Measurements from ENCODE around the gene MYO18A.

Gene MYO18A

DNA sequence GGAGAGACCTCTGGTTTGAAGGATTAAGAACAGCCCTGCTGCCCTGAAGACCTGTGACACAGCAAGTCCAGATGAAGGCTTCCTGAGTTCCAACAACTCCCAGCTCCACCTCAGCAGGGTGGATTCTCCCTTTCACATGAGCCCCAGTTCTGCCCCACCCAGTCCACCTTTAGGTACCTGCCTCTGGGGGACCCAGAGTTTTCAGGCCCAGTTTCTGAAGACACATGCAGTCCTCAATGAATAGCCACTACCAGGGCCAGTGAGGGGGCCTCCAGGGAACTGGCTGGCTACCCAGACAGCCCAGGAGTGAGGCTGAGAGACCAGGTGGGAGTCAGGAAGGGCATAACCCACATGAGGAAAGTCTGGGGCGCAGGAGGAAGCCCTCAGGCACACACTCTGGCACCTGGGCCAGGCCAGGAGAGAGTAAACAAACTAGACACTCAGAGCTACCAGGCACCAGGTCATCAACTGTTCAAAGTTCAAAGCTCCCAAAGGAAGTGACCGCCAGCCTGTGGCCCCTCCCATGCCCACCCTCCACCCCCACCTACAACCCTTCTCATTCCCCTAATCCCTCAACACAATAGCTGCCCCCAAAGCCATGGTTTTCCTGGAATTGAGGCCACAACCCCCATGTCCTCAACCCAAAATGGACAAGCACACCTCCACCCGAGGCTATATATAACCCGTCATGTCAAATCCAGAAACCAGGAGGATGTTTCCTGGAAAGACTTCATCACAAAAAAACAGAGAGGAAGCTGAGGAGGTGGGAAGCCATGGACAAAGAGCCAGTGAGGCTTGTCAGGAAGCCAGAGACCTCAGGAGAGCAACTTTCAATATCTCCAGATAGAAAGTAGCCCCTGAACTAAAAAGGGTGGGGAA, 2.1 kb downstream of the MYO18A start:
- DNase-seq: no peak
- no peak overlapping the region for H3K14ac ChIP-seq (ENCODE audit: low read length in 2 of 2)
- WGBS: 60% methylated on average over 2 of the region's 4 CpGs
- peak overlapping the region; percentile 64 for H4K91ac ChIP-seq (ENCODE audit: low read length)
- peak overlapping the region; percentile 75 for H3K4me2 ChIP-seq (ENCODE audit: low read length, poor library complexity, severe bottlenecking)
- no peaks in the 10 kb centered on the region for H3K27me3 ChIP-seq (ENCODE audit: control insufficient read depth in 1 of 2, insufficient read depth in 1 of 2, low read length in 2 of 2)
- H3K4ac ChIP-seq (ENCODE audit: low read depth in 1 of 2, low read length in 2 of 2): peak overlapping the region; percentile 40 to 83
- H2BK15ac ChIP-seq (ENCODE audit: low read depth, poor library complexity, severe bottlenecking): no peak overlapping the region
- peak overlapping the region; percentile 35 to 69 for H3K18ac ChIP-seq (ENCODE audit: low read depth in 1 of 2, low read length in 2 of 2)
- H3K23ac ChIP-seq (ENCODE audit: low read length in 2 of 2): no peak overlapping the region
- no peak overlapping the region for H3K27ac ChIP-seq (ENCODE audit: low read length, poor library complexity, severe bottlenecking)
- peak overlapping the region; percentile 76 to 86 for H2BK12ac ChIP-seq (ENCODE audit: low read length in 2 of 2)
- peak overlapping the region; percentile 33 for H2BK5ac ChIP-seq (ENCODE audit: low read depth, low read length, poor library complexity, severe bottlenecking)
- peaks cover 5% of the 10 kb centered on the region for H3K79me1 ChIP-seq (replicated peaks; ENCODE audit: low read length, poor library complexity, severe bottlenecking)
- no peak overlapping the region for H2AFZ ChIP-seq (ENCODE audit: low read depth, low read length)
- H2BK120ac ChIP-seq (ENCODE audit: low read depth, low read length): peak overlapping the region; percentile 11
- peak overlapping the region in 1 of 2 experiments; percentile 85 for H3K4me3 ChIP-seq (ENCODE audit: insufficient read depth in 1 of 2, low read depth in 1 of 2, low read length in 2 of 2)
- H3K9me3 ChIP-seq (ENCODE audit: control insufficient read depth, low read length): no peaks in the 10 kb centered on the region
- H3K4me1 ChIP-seq (ENCODE audit: control insufficient read depth, insufficient read depth, low read depth, low read length): peaks cover 34% of the 10 kb centered on the region
- peak overlapping the region; percentile 79 for H3K9ac ChIP-seq (ENCODE audit: low read length)
- H3K36me3 ChIP-seq (ENCODE audit: control insufficient read depth in 1 of 2, insufficient read depth in 2 of 2, low read depth in 1 of 2, low read length in 2 of 2): no peaks in the 10 kb centered on the region
- H4K8ac ChIP-seq (ENCODE audit: low read length): peak overlapping the region; percentile 12
- H2AK5ac ChIP-seq (ENCODE audit: low read length, severe bottlenecking): peak overlapping the region; percentile 88

DNA sequence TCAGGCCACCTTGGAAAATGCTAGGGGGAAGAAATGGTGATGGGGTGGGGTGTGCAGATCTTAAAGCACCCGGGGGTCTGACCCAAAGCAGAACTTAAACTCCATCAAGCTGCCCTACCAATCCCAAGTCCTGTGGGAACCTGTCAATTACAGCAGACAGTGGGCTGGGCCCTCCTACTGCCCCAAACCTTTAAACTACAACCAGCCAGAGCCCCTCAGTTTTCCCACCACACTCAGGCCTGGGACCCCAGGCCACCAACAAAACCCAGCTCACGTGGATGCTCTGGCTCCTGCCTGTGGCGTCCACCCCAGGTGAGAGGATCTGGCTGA, 2.7 kb downstream of the MYO18A start:
- no peak overlapping the region for H3K14ac ChIP-seq (ENCODE audit: low read length in 2 of 2)
- no peak overlapping the region for H2BK15ac ChIP-seq (ENCODE audit: low read depth, poor library complexity, severe bottlenecking)
- H3K9me3 ChIP-seq (ENCODE audit: control insufficient read depth, low read length): no peaks in the 10 kb centered on the region
- no peak for DNase-seq
- peak overlapping the region; percentile 7 for H4K8ac ChIP-seq (ENCODE audit: low read length)
- no peak overlapping the region for H3K4me3 ChIP-seq (ENCODE audit: insufficient read depth in 1 of 2, low read depth in 1 of 2, low read length in 2 of 2)
- no peak overlapping the region for H2AFZ ChIP-seq (ENCODE audit: low read depth, low read length)
- H3K4ac ChIP-seq (ENCODE audit: low read depth in 1 of 2, low read length in 2 of 2): peak overlapping the region in 1 of 2 experiments; percentile 64
- peak overlapping the region; percentile 85 for H3K9ac ChIP-seq (ENCODE audit: low read length)
- peak overlapping the region; percentile 42 for H2BK120ac ChIP-seq (ENCODE audit: low read depth, low read length)
- peaks cover 8% of the 10 kb centered on the region for H3K79me1 ChIP-seq (replicated peaks; ENCODE audit: low read length, poor library complexity, severe bottlenecking)
- no peaks in the 10 kb centered on the region for H3K27me3 ChIP-seq (ENCODE audit: control insufficient read depth in 1 of 2, insufficient read depth in 1 of 2, low read length in 2 of 2)
- no peaks in the 10 kb centered on the region for H3K36me3 ChIP-seq (ENCODE audit: control insufficient read depth in 1 of 2, insufficient read depth in 2 of 2, low read depth in 1 of 2, low read length in 2 of 2)
- H3K23ac ChIP-seq (ENCODE audit: low read length in 2 of 2): no peak overlapping the region
- peak overlapping the region; percentile 33 for H2BK5ac ChIP-seq (ENCODE audit: low read depth, low read length, poor library complexity, severe bottlenecking)
- peak overlapping the region; percentile 64 for H4K91ac ChIP-seq (ENCODE audit: low read length)
- H2BK12ac ChIP-seq (ENCODE audit: low read length in 2 of 2): peak overlapping the region in 1 of 2 experiments; percentile 86
- H3K27ac ChIP-seq (ENCODE audit: low read length, poor library complexity, severe bottlenecking): no peak overlapping the region
- H3K18ac ChIP-seq (ENCODE audit: low read depth in 1 of 2, low read length in 2 of 2): peak overlapping the region in 1 of 2 experiments; percentile 35
- peaks cover 34% of the 10 kb centered on the region for H3K4me1 ChIP-seq (ENCODE audit: control insufficient read depth, insufficient read depth, low read depth, low read length)
- 100% methylated on average over 2 of the region's 3 CpGs for WGBS
- no peak overlapping the region for H3K4me2 ChIP-seq (ENCODE audit: low read length, poor library complexity, severe bottlenecking)
- H2AK5ac ChIP-seq (ENCODE audit: low read length, severe bottlenecking): peak overlapping the region; percentile 88

DNA sequence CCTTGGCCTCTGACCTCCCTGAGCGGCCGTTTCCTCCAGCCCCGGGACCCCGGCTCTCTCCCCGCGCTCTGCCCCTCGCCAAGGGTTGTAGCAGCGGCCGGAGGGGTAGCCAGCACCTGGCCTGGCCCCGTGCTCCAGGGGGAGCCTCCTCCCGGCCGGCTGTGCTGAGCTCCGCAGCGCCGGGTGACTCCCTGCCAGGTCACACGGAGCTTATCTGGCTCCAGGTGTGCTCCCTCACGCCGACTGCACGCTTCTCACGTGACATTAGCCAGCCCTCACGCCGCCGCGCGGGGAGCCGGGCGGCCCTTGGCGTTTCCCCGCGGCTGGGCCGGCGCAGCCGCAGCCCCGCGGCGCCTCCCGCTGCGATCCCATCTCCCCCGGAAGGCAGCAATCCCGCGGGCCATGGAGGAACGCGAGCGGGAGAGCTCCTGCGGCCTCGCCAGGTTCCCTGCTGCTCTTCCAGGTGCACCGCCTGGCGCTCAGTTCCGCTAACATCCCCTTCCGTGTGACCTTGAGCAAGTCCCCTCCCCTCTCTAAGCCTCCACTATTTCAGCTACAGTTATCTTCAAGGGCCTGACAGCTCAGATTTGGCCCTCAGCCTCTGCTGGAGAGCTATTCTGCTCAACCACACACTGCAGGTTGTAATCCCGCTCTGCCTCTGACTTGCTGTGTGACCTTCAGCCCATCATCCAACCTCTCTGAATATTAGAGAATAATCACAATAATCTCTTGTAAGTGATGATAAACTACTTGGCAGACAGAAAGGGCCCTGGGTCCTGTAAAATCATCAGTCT, 3.4 kb downstream of the MYO18A start:
- peak overlapping the region; percentile 87 for H2AFZ ChIP-seq (ENCODE audit: low read depth, low read length)
- H4K8ac ChIP-seq (ENCODE audit: low read length): peak overlapping the region; percentile 90
- H3K18ac ChIP-seq (ENCODE audit: low read depth in 1 of 2, low read length in 2 of 2): peak overlapping the region; percentile 89
- H3K79me1 ChIP-seq (replicated peaks; ENCODE audit: low read length, poor library complexity, severe bottlenecking): peaks cover 8% of the 10 kb centered on the region
- no peak overlapping the region for H2AK5ac ChIP-seq (ENCODE audit: low read length, severe bottlenecking)
- peak overlapping the region; percentile 90 for H3K4me2 ChIP-seq (ENCODE audit: low read length, poor library complexity, severe bottlenecking)
- WGBS: under 1% methylated on average over 50 of the region's 51 CpGs
- H3K14ac ChIP-seq (ENCODE audit: low read length in 2 of 2): peak overlapping the region in 1 of 2 experiments; percentile 93
- peak overlapping the region; percentile 65 for H2BK120ac ChIP-seq (ENCODE audit: low read depth, low read length)
- H3K36me3 ChIP-seq (ENCODE audit: control insufficient read depth in 1 of 2, insufficient read depth in 2 of 2, low read depth in 1 of 2, low read length in 2 of 2): no peaks in the 10 kb centered on the region
- H3K9ac ChIP-seq (ENCODE audit: low read length): peak overlapping the region; percentile 85
- no peak overlapping the region for H2BK5ac ChIP-seq (ENCODE audit: low read depth, low read length, poor library complexity, severe bottlenecking)
- H3K27me3 ChIP-seq (ENCODE audit: control insufficient read depth in 1 of 2, insufficient read depth in 1 of 2, low read length in 2 of 2): no peaks in the 10 kb centered on the region
- peak; percentile 64 for DNase-seq
- H4K91ac ChIP-seq (ENCODE audit: low read length): peak overlapping the region; percentile 80
- H2BK12ac ChIP-seq (ENCODE audit: low read length in 2 of 2): peak overlapping the region in 1 of 2 experiments; percentile 88
- H3K4me3 ChIP-seq (ENCODE audit: insufficient read depth in 1 of 2, low read depth in 1 of 2, low read length in 2 of 2): peak overlapping the region; percentile 49 to 80
- H3K4me1 ChIP-seq (ENCODE audit: control insufficient read depth, insufficient read depth, low read depth, low read length): peaks cover 34% of the 10 kb centered on the region
- peak overlapping the region; percentile 80 for H2BK15ac ChIP-seq (ENCODE audit: low read depth, poor library complexity, severe bottlenecking)
- H3K9me3 ChIP-seq (ENCODE audit: control insufficient read depth, low read length): no peaks in the 10 kb centered on the region
- peak overlapping the region in 1 of 2 experiments; percentile 23 for H3K23ac ChIP-seq (ENCODE audit: low read length in 2 of 2)
- peak overlapping the region; percentile 43 for H3K27ac ChIP-seq (ENCODE audit: low read length, poor library complexity, severe bottlenecking)
- peak overlapping the region; percentile 46 to 66 for H3K4ac ChIP-seq (ENCODE audit: low read depth in 1 of 2, low read length in 2 of 2)

DNA sequence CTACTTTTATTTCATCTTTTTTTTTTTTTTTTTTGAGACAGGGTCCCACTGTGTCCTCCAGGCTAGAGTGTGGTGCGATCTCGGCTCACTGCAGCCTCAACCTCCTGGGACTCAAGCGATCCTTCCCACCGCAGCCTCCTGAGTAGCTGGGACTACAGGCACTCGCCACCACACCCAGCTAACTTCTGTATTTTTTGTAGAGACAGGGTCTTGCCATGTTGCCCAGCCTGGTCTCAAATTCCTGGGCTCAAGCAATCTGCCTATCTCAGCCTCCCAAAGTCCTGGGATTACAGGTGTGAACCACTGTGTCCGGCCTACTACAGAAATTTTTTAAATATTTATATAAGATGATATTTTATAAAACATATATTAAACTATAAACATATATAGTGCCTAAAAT, 4.8 kb downstream of the MYO18A start:
- H3K36me3 ChIP-seq (ENCODE audit: control insufficient read depth in 1 of 2, insufficient read depth in 2 of 2, low read depth in 1 of 2, low read length in 2 of 2): no peaks in the 10 kb centered on the region
- H3K27ac ChIP-seq (ENCODE audit: low read length, poor library complexity, severe bottlenecking): no peak overlapping the region
- no peak for DNase-seq
- no peak overlapping the region for H2BK15ac ChIP-seq (ENCODE audit: low read depth, poor library complexity, severe bottlenecking)
- H3K4me2 ChIP-seq (ENCODE audit: low read length, poor library complexity, severe bottlenecking): no peak overlapping the region
- H4K91ac ChIP-seq (ENCODE audit: low read length): no peak overlapping the region
- no peaks in the 10 kb centered on the region for H3K27me3 ChIP-seq (ENCODE audit: control insufficient read depth in 1 of 2, insufficient read depth in 1 of 2, low read length in 2 of 2)
- H3K9me3 ChIP-seq (ENCODE audit: control insufficient read depth, low read length): no peaks in the 10 kb centered on the region
- H4K8ac ChIP-seq (ENCODE audit: low read length): no peak overlapping the region
- no peak overlapping the region for H2AK5ac ChIP-seq (ENCODE audit: low read length, severe bottlenecking)
- no peak overlapping the region for H3K23ac ChIP-seq (ENCODE audit: low read length in 2 of 2)
- H2BK120ac ChIP-seq (ENCODE audit: low read depth, low read length): no peak overlapping the region
- H3K4me3 ChIP-seq (ENCODE audit: insufficient read depth in 1 of 2, low read depth in 1 of 2, low read length in 2 of 2): no peak overlapping the region
- peaks cover 10% of the 10 kb centered on the region for H3K79me1 ChIP-seq (replicated peaks; ENCODE audit: low read length, poor library complexity, severe bottlenecking)
- H2AFZ ChIP-seq (ENCODE audit: low read depth, low read length): no peak overlapping the region
- no peak overlapping the region for H3K18ac ChIP-seq (ENCODE audit: low read depth in 1 of 2, low read length in 2 of 2)
- H3K4ac ChIP-seq (ENCODE audit: low read depth in 1 of 2, low read length in 2 of 2): no peak overlapping the region
- 95% methylated on average over 5 of the region's 6 CpGs for WGBS
- no peak overlapping the region for H3K14ac ChIP-seq (ENCODE audit: low read length in 2 of 2)
- no peak overlapping the region for H2BK12ac ChIP-seq (ENCODE audit: low read length in 2 of 2)
- peaks cover 29% of the 10 kb centered on the region for H3K4me1 ChIP-seq (ENCODE audit: control insufficient read depth, insufficient read depth, low read depth, low read length)
- no peak overlapping the region for H2BK5ac ChIP-seq (ENCODE audit: low read depth, low read length, poor library complexity, severe bottlenecking)
- H3K9ac ChIP-seq (ENCODE audit: low read length): no peak overlapping the region

Measured in mesenchymal stem cell (in vitro differentiated cells and primary cell).